ENCODE data around the gene VSIG4. TPM values are rescaled to one million over a fixed set of nuclear protein-coding genes. Genes with fewer than 3 reads are reported as not detected.
"Not testable (repeated sequence)": the region's sequence is repeated elsewhere in the genome, so short reads cannot be mapped to it uniquely, and the experiment has no call there.

Gene VSIG4, protein sequence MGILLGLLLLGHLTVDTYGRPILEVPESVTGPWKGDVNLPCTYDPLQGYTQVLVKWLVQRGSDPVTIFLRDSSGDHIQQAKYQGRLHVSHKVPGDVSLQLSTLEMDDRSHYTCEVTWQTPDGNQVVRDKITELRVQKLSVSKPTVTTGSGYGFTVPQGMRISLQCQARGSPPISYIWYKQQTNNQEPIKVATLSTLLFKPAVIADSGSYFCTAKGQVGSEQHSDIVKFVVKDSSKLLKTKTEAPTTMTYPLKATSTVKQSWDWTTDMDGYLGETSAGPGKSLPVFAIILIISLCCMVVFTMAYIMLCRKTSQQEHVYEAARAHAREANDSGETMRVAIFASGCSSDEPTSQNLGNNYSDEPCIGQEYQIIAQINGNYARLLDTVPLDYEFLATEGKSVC
- total RNA-seq: under 1 TPM; 0.19 to 0.21 (median 0.20) TPM

GRCh38 chrX:66039944-66040343, at the start of gene VSIG4:
Gene VSIG4, minus strand, starts transcription at chrX:66040080. Its CDS starts 82 bp downstream, at chrX:66039998.
- Mint-ChIP-seq H3K4me3 (no peak within 1 kb of the TSS), H3K36me3 (ENCODE audit: insufficient read depth) (no peaks in the 10 kb centered on the region), H3K9me3 (no peaks in the 10 kb centered on the region), H3K27me3 (ENCODE audit: low read depth) (no peaks in the 10 kb centered on the region), H3K4me1 (ENCODE audit: low read depth) (peaks cover 8% of the 10 kb centered on the region)
- ATAC-seq (no peak), DNase-seq (no peak)

- H3K4me3 Mint-ChIP-seq: no peak overlapping the region
Measured at GRCh38 chrX:66076801-66077200, 36.9 kb upstream of the VSIG4 start.

GRCh38 chrX:66074920-66075879, 35.3 kb upstream of the VSIG4 start:
- ATAC-seq (peak in 1 of 2 donors; percentile 46), DNase-seq (peak; percentile 15)
- H3K4me3 Mint-ChIP-seq: peak overlapping the region; percentile 57
- H3K4me1 Mint-ChIP-seq (ENCODE audit: low read depth): peaks cover 24% of the 10 kb centered on the region
- H3K27me3 Mint-ChIP-seq (ENCODE audit: low read depth): no peaks in the 10 kb centered on the region
- H3K9me3 Mint-ChIP-seq: peaks cover 6% of the 10 kb centered on the region
- H3K36me3 Mint-ChIP-seq (ENCODE audit: insufficient read depth): peaks cover 3% of the 10 kb centered on the region

More at GRCh38 chrX:66076801-66077200, 36.9 kb upstream of the VSIG4 start:
- no peak for DNase-seq
- Mint-ChIP-seq H3K4me1 (ENCODE audit: low read depth) (peaks cover 24% of the 10 kb centered on the region), H3K27me3 (ENCODE audit: low read depth) (no peaks in the 10 kb centered on the region), H3K9me3 (peaks cover 6% of the 10 kb centered on the region), H3K36me3 (ENCODE audit: insufficient read depth) (peaks cover 3% of the 10 kb centered on the region)
- ATAC-seq: no peak

- Mint-ChIP-seq H3K27me3 (ENCODE audit: low read depth) (no peaks in the 10 kb centered on the region), H3K4me1 (ENCODE audit: low read depth) (peaks cover 24% of the 10 kb centered on the region), H3K9me3 (peaks cover 6% of the 10 kb centered on the region), H3K4me3 (no peak overlapping the region), H3K36me3 (ENCODE audit: insufficient read depth) (peaks cover 3% of the 10 kb centered on the region)
- DNase-seq (no peak), ATAC-seq (no peak)
Measured at GRCh38 chrX:66071126-66071525, 31.2 kb upstream of the VSIG4 start.

DNA sequence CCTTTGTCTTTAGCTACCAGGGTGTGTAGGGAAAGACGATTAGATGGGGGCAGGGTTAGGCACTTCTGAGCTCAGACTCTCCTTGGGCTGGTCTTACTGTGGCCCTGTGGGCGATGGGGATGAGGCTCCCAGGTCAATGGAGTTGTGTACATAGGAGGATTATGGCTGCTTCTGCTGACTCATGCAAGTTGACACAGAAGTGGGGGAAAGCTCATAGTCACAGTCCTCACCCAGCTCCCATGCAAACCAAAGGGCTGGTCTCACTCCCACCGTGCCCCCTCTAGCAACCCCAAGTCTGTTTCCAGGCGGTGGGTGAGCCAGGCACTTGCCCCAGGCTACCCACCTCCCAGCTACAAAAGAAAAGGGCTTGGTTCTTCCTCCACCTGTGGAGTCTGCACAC, 24.4 kb upstream of the VSIG4 start:
- ATAC-seq (no peak), DNase-seq (no peak)
- Mint-ChIP-seq H3K27me3 (ENCODE audit: low read depth) (no peaks in the 10 kb centered on the region), H3K36me3 (ENCODE audit: insufficient read depth) (no peaks in the 10 kb centered on the region), H3K9me3 (no peaks in the 10 kb centered on the region), H3K4me1 (ENCODE audit: low read depth) (peaks cover 36% of the 10 kb centered on the region), H3K4me3 (no peak overlapping the region)

- H3K4me1 Mint-ChIP-seq (ENCODE audit: low read depth): peaks cover 20% of the 10 kb centered on the region
- not testable (repeated sequence) for H3K4me3 Mint-ChIP-seq; H3K36me3 Mint-ChIP-seq (ENCODE audit: insufficient read depth); DNase-seq; H3K9me3 Mint-ChIP-seq; H3K27me3 Mint-ChIP-seq (ENCODE audit: low read depth); ATAC-seq
Measured at GRCh38 chrX:66057019-66057418, 17.1 kb upstream of the VSIG4 start.

DNA sequence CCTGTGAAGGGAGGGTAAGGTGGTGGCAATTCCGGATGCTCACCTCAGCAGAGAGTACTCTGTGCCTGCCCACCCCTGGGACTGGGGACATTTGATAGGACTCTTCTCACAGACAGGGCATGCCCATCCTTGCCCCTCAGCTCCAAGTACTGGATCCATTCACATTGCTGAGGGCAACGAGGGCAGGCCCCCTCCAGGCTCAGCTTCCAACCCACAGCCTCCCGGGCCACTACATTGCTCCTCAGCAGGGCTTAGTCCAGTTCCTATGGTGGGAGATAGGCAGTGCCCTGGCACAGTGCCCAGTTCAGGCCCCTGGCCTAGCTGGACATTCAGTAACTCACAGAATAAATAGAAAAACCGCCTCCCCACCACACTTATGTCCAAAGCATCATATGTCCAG, 15.1 kb upstream of the VSIG4 start:
- Mint-ChIP-seq H3K4me1 (ENCODE audit: low read depth) (peaks cover 3% of the 10 kb centered on the region), H3K27me3 (ENCODE audit: low read depth) (no peaks in the 10 kb centered on the region), H3K9me3 (no peaks in the 10 kb centered on the region), H3K4me3 (no peak overlapping the region), H3K36me3 (ENCODE audit: insufficient read depth) (no peaks in the 10 kb centered on the region)
- ATAC-seq (no peak), DNase-seq (no peak)

DNA sequence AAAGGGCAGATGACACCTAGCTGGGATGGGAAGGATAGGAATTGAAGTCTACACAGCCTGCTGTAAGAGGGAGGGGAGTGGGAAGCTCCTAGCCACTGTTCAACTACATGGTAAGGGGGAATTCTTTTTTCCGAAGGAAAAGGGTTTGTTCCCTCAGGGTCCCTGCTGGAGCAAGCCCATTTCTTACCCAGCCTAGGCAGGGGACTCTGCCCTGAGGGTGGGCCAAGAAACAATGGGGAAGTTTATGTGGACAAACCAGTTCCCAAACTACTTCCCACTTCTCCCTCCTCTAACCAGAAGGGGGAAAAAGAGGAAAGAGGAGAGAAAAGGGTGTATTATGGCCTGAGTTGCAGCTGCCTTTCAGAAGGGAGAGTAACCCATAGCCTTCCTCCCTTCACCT, 13.5 kb upstream of the VSIG4 start:
- no peak overlapping the region for H3K4me3 Mint-ChIP-seq
- H3K9me3 Mint-ChIP-seq: no peaks in the 10 kb centered on the region
- H3K27me3 Mint-ChIP-seq (ENCODE audit: low read depth): no peaks in the 10 kb centered on the region
- no peaks in the 10 kb centered on the region for H3K4me1 Mint-ChIP-seq (ENCODE audit: low read depth)
- no peak for DNase-seq
- ATAC-seq: no peak
- no peaks in the 10 kb centered on the region for H3K36me3 Mint-ChIP-seq (ENCODE audit: insufficient read depth)

- no peaks in the 10 kb centered on the region for H3K9me3 Mint-ChIP-seq
- no peaks in the 10 kb centered on the region for H3K27me3 Mint-ChIP-seq (ENCODE audit: low read depth)
- DNase-seq (no peak), ATAC-seq (no peak)
- no peak overlapping the region for H3K4me3 Mint-ChIP-seq
- peaks cover 10% of the 10 kb centered on the region for H3K4me1 Mint-ChIP-seq (ENCODE audit: low read depth)
- no peaks in the 10 kb centered on the region for H3K36me3 Mint-ChIP-seq (ENCODE audit: insufficient read depth)
Measured at GRCh38 chrX:66051980-66052379, 12.1 kb upstream of the VSIG4 start.

GRCh38 chrX:66050140-66050569, 10.3 kb upstream of the VSIG4 start:
- no peak for DNase-seq
- no peak overlapping the region for H3K4me3 Mint-ChIP-seq
- no peaks in the 10 kb centered on the region for H3K9me3 Mint-ChIP-seq
- no peaks in the 10 kb centered on the region for H3K27me3 Mint-ChIP-seq (ENCODE audit: low read depth)
- ATAC-seq: no peak
- peaks cover 28% of the 10 kb centered on the region for H3K4me1 Mint-ChIP-seq (ENCODE audit: low read depth)
- no peaks in the 10 kb centered on the region for H3K36me3 Mint-ChIP-seq (ENCODE audit: insufficient read depth)

GRCh38 chrX:66049056-66049455, 9.2 kb upstream of the VSIG4 start:
- peaks cover 35% of the 10 kb centered on the region for H3K4me1 Mint-ChIP-seq (ENCODE audit: low read depth)

GRCh38 chrX:66046612-66047235, 6.8 kb upstream of the VSIG4 start:
- Mint-ChIP-seq H3K9me3 (no peaks in the 10 kb centered on the region), H3K4me3 (no peak overlapping the region), H3K4me1 (ENCODE audit: low read depth) (peaks cover 35% of the 10 kb centered on the region), H3K27me3 (ENCODE audit: low read depth) (no peaks in the 10 kb centered on the region), H3K36me3 (ENCODE audit: insufficient read depth) (no peaks in the 10 kb centered on the region)
- no peak for DNase-seq
- peak; percentile 58 to 59 for ATAC-seq

More at GRCh38 chrX:66049056-66049455, 9.2 kb upstream of the VSIG4 start:
- no peak overlapping the region for H3K4me3 Mint-ChIP-seq
- H3K27me3 Mint-ChIP-seq (ENCODE audit: low read depth): no peaks in the 10 kb centered on the region
- no peaks in the 10 kb centered on the region for H3K36me3 Mint-ChIP-seq (ENCODE audit: insufficient read depth)
- ATAC-seq (no peak), DNase-seq (no peak)
- no peaks in the 10 kb centered on the region for H3K9me3 Mint-ChIP-seq

- no peak for DNase-seq
- Mint-ChIP-seq H3K4me1 (ENCODE audit: low read depth) (peaks cover 35% of the 10 kb centered on the region), H3K4me3 (peak overlapping the region; percentile 8)
Measured at GRCh38 chrX:66045894-66046293, 6.0 kb upstream of the VSIG4 start.

GRCh38 chrX:66043584-66043983, 3.7 kb upstream of the VSIG4 start:
- DNase-seq (no peak), ATAC-seq (no peak)
- Mint-ChIP-seq H3K4me3 (no peak overlapping the region), H3K9me3 (no peaks in the 10 kb centered on the region), H3K27me3 (ENCODE audit: low read depth) (no peaks in the 10 kb centered on the region), H3K4me1 (ENCODE audit: low read depth) (peaks cover 35% of the 10 kb centered on the region), H3K36me3 (ENCODE audit: insufficient read depth) (no peaks in the 10 kb centered on the region)

More at GRCh38 chrX:66045894-66046293, 6.0 kb upstream of the VSIG4 start:
- Mint-ChIP-seq H3K27me3 (ENCODE audit: low read depth) (no peaks in the 10 kb centered on the region), H3K36me3 (ENCODE audit: insufficient read depth) (no peaks in the 10 kb centered on the region), H3K9me3 (no peaks in the 10 kb centered on the region)
- ATAC-seq: peak; percentile 84 to 88
